ENCODE measurements around the gene BBS12.

BBS12 gene

DNA sequence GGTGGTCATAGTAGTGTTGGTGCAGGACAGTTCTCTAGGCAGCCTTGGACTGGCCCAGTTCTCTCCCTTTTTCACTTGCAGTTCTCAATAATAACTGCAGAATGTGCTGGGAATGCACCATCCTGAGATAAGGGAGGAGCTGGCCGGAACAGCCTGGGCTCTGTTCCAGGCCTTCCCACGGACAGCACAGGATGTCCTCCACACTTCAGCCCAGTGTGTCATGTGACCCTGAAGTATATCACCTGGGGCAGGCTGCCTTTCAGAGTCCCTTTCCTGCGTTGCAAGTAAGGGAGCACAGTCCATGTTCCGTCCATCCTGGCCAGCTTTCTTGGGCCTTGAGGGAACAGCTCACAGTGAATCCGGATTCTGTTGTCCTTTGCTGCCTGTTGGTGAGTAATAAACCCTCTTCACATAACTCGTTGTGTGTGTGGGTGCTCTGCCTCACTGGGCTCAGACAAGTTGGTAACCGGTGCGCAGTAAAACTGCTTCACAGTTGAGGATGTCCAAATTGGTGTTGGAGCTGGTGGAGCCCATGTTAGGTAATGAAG lies 32.3 kb upstream of the BBS12 start:
- TF ChIP-seq, protein P1, sequence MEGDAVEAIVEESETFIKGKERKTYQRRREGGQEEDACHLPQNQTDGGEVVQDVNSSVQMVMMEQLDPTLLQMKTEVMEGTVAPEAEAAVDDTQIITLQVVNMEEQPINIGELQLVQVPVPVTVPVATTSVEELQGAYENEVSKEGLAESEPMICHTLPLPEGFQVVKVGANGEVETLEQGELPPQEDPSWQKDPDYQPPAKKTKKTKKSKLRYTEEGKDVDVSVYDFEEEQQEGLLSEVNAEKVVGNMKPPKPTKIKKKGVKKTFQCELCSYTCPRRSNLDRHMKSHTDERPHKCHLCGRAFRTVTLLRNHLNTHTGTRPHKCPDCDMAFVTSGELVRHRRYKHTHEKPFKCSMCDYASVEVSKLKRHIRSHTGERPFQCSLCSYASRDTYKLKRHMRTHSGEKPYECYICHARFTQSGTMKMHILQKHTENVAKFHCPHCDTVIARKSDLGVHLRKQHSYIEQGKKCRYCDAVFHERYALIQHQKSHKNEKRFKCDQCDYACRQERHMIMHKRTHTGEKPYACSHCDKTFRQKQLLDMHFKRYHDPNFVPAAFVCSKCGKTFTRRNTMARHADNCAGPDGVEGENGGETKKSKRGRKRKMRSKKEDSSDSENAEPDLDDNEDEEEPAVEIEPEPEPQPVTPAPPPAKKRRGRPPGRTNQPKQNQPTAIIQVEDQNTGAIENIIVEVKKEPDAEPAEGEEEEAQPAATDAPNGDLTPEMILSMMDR (conservative IDR thresholded peaks at IDR 0.05; ENCODE audit: low read depth, low read length) = no peak
- Histone ChIP-seq H3K4me3 (IDR thresholded peaks at IDR 0.05; ENCODE audit: insufficient read depth, low read depth, low read length) (no peak overlapping the region), H2AFZ (ENCODE audit: low read depth) (no peak overlapping the region), H3K27me3 (ENCODE audit: insufficient read depth, low read depth) (no peaks in the 10 kb centered on the region), H3K4me2 (no peak overlapping the region), H3K79me2 (ENCODE audit: insufficient read depth, low read depth) (no peaks in the 10 kb centered on the region), H4K20me1 (ENCODE audit: insufficient read depth) (no peaks in the 10 kb centered on the region), H3K4me1 (ENCODE audit: low read depth, poor library complexity, severe bottlenecking) (no peaks in the 10 kb centered on the region), H3K27ac (no peak overlapping the region), H3K9ac (no peak overlapping the region), H3K36me3 (ENCODE audit: insufficient read depth) (no peaks in the 10 kb centered on the region)

DNA sequence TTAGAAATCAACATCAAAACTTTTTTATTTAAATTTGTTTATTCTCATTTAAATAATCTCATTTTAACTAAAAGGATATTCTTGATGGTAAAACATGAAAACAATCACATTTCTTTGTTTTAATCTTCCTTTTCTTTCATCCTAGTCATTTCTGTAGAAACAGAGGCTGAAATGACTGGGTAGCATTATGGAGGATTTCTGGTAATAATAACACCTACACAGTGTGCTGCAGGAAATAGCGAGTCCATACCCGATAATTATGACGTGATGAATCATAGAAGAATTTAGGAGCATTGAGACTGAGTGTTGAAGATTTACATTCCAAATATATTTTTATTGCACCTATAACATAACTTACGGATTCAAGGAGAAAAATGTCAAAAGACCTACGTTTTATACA lies 31.4 kb upstream of the BBS12 start:
- Histone ChIP-seq H3K4me1 (ENCODE audit: low read depth, poor library complexity, severe bottlenecking) (no peaks in the 10 kb centered on the region), H3K4me2 (no peak overlapping the region), H3K27ac (no peak overlapping the region), H2AFZ (ENCODE audit: low read depth) (no peak overlapping the region), H3K79me2 (ENCODE audit: insufficient read depth, low read depth) (no peaks in the 10 kb centered on the region), H3K36me3 (ENCODE audit: insufficient read depth) (no peaks in the 10 kb centered on the region), H4K20me1 (ENCODE audit: insufficient read depth) (no peaks in the 10 kb centered on the region), H3K4me3 (IDR thresholded peaks at IDR 0.05; ENCODE audit: insufficient read depth, low read depth, low read length) (no peak overlapping the region), H3K9ac (no peak overlapping the region), H3K27me3 (ENCODE audit: insufficient read depth, low read depth) (no peaks in the 10 kb centered on the region)
- TF ChIP-seq, protein P1 (conservative IDR thresholded peaks at IDR 0.05; ENCODE audit: low read depth, low read length) = no peak

DNA sequence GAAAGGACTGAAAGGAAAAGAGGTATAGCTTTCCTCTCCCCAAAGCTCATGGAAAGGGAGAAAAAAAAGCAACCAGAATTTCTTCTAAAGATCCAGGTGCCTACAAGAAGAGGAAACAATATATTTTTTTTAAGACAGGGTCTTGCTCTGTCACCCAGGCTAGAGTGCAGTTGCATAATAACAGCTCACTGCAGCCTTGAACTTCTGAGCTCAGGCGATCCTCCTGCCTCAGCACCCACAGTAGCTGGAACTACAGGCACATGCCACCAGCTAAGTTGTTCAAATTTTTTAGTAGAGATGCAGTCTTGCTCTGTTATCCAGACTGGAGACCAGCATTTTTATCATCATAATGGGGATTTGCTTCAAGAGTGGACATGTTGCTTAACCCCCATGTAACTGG lies 30.5 kb upstream of the BBS12 start:
- TF ChIP-seq, protein P1 (conservative IDR thresholded peaks at IDR 0.05; ENCODE audit: low read depth, low read length) = no peak
- Histone ChIP-seq H3K27ac (no peak overlapping the region), H3K27me3 (ENCODE audit: insufficient read depth, low read depth) (no peaks in the 10 kb centered on the region), H3K4me2 (no peak overlapping the region), H3K79me2 (ENCODE audit: insufficient read depth, low read depth) (no peaks in the 10 kb centered on the region), H4K20me1 (ENCODE audit: insufficient read depth) (no peaks in the 10 kb centered on the region), H3K36me3 (ENCODE audit: insufficient read depth) (no peaks in the 10 kb centered on the region), H3K4me3 (IDR thresholded peaks at IDR 0.05; ENCODE audit: insufficient read depth, low read depth, low read length) (no peak overlapping the region), H2AFZ (ENCODE audit: low read depth) (no peak overlapping the region), H3K4me1 (ENCODE audit: low read depth, poor library complexity, severe bottlenecking) (no peaks in the 10 kb centered on the region), H3K9ac (no peak overlapping the region)

DNA sequence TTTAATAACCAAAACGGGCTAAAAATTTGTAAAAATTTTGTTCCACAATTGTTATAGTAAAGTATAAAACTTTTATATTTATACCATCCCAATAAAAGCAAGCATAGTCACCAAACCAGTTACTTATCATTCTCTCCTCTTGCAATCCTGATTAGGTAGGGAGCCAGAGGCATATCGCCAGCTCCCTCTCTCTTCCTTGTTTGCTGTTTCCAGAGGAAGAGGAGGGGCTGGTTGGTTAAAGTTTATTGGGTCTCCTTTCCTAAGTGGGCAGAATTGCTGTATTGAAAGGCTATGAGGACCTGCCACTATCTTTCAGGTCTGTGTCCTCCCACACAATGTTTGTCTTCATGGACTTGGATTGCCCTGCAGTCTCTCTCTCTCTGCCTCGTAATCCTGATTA lies 29.6 kb upstream of the BBS12 start:
- H3K4me2 ChIP-seq = no peak overlapping the region
- H2AFZ ChIP-seq (ENCODE audit: low read depth) = no peak overlapping the region
- TF ChIP-seq, protein P1 (conservative IDR thresholded peaks at IDR 0.05; ENCODE audit: low read depth, low read length) = no peak
- H3K27me3 ChIP-seq (ENCODE audit: insufficient read depth, low read depth) = no peaks in the 10 kb centered on the region
- H3K4me3 ChIP-seq (IDR thresholded peaks at IDR 0.05; ENCODE audit: insufficient read depth, low read depth, low read length) = no peak overlapping the region
- no peaks in the 10 kb centered on the region for H4K20me1 ChIP-seq (ENCODE audit: insufficient read depth)
- no peaks in the 10 kb centered on the region for H3K36me3 ChIP-seq (ENCODE audit: insufficient read depth)
- no peak overlapping the region for H3K27ac ChIP-seq
- H3K4me1 ChIP-seq (ENCODE audit: low read depth, poor library complexity, severe bottlenecking) = no peaks in the 10 kb centered on the region
- H3K79me2 ChIP-seq (ENCODE audit: insufficient read depth, low read depth) = no peaks in the 10 kb centered on the region
- H3K9ac ChIP-seq = no peak overlapping the region

Measured in KMS-11 (cell line).